Measurements from ENCODE around the gene SLC6A8.

- no peak for TF ChIP-seq CTCF (IDR thresholded peaks at IDR 0.05; ENCODE audit: low read depth, low read length)
- TF ChIP-seq EZH2phosphoT487 (IDR thresholded peaks at IDR 0.05; ENCODE audit: low read depth) = no peak
Measured at GRCh38 chrX:153727123-153727931, 39.6 kb downstream of the SLC6A8 start.

Data from OCI-LY3 (cell line).